Spinal cord (tissue), 10 donors: ENCODE measurements around the gene PCDHGB4. TPM values are rescaled to one million over a fixed set of nuclear protein-coding genes. Genes with fewer than 3 reads are reported as not detected.
"Not testable (repeated sequence)": the region's sequence is repeated elsewhere in the genome, so short reads cannot be mapped to it uniquely, and the experiment has no call there.

Experiments used
- DNase-seq, 6 donors: peaks; one replicate each; pipeline versions ENCODE4 v3.0.0 to v3.0.0-alpha.2; 2013 to 2015; ENCODE audit warnings: low spot score in 6 of 6, low read depth in 4 of 6
- H3K27ac ChIP-seq: one replicate; pipeline ENCODE4 v1.5.1; 2013; ENCODE audit warnings: low read depth, low read length, control low read depth
- H3K27me3 ChIP-seq: one replicate; pipeline ENCODE4 v1.6.1; 2013; ENCODE audit warnings: low read length; ENCODE audit not compliant: control insufficient read depth, insufficient read depth
- H3K36me3 ChIP-seq: one replicate; pipeline ENCODE4 v1.6.1; 2013; ENCODE audit warnings: low read length; ENCODE audit not compliant: control insufficient read depth, insufficient read depth
- H3K4me1 ChIP-seq: one replicate; pipeline ENCODE4 v1.6.1; 2013; ENCODE audit warnings: low read length; ENCODE audit not compliant: control insufficient read depth, insufficient read depth
- H3K4me3 ChIP-seq: one replicate; pipeline ENCODE4 v1.5.1; 2013; ENCODE audit warnings: low read depth, low read length, control low read depth
- H3K9me3 ChIP-seq: one replicate; pipeline ENCODE4 v1.6.1; 2013; ENCODE audit warnings: low read length; ENCODE audit not compliant: control insufficient read depth, insufficient read depth
- WGBS: methylation state at CpG from one replicate; pipeline ENCODE4 v1.1.5; 2013; ENCODE audit warnings: missing lambda C conversion rate; ENCODE audit not compliant: insufficient coverage; 5-methylcytosine and 5-hydroxymethylcytosine counted together
- polyA plus RNA-seq, 2 donors: library from polyadenylated mRNA; unstranded; fragments of 120-200 nt; gene quantifications; one replicate each; pipeline ENCODE4 v1.2.1, GENCODE V29; 2013; ENCODE audit not compliant: insufficient read length in 2 of 2
- total RNA-seq, 2 donors: library from RNA; depleted of rRNA in 1 of 2; stranded (reverse); fragments of 120-200 nt in 1 of 2; fragments of >200 nt in 1 of 2; gene quantifications; one replicate each; pipeline versions ENCODE4 v1.2.3 to v1.2.4, GENCODE V29; 2013 to 2014
- donor health status: healthy.

Gene PCDHGB4
- total and polyA plus RNA-seq, 4 donors, result 10.3 to 16.0 (median 13.7) TPM

DNA sequence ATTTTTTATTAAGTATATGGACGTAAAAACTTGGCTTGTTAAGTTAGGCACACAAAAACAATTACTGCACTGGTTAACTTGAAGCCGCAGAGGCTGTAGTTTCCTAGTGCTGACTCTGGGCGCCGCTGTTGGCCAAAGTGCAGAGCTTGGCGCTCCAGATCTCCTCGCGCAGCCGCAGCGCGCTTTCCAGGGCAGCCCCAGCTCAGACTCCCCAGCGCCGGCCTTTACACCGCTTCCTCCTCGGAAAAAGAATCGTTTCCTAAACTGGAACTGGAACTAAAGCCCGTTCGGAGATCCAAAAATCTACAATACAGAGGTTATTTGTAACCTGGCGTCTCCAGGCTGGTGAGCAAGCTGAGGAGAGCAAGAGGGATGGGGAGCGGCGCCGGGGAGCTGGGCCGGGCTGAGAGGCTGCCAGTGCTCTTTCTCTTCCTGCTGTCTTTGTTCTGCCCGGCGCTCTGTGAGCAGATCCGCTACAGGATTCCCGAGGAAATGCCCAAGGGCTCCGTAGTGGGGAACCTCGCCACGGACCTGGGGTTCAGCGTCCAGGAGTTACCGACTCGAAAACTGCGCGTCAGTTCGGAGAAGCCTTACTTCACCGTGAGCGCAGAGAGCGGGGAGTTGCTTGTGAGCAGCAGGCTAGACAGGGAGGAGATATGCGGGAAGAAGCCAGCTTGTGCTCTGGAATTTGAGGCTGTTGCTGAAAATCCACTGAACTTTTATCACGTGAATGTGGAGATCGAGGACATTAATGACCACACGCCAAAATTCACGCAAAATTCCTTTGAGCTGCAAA lies 10.5 kb downstream of the PCDHGB4 start, which contains the start of gene PCDHGB5:
TSS of gene PCDHGB5 (plus strand) at position 192 of the 796 bp plus-strand sequence. CDS start at position 373, 181 bp downstream.
- DNase-seq, result peak in 2 of 6 donors; percentile 13 to 23
- not testable (repeated sequence) for H3K27me3 ChIP-seq, H3K27ac ChIP-seq
- Histone ChIP-seq H3K4me1 (peaks cover 13% of the 10 kb centered on the region), H3K36me3 (peaks cover 14% of the 10 kb centered on the region), H3K4me3 (peak within 1 kb of the TSS; percentile 9), H3K9me3 (peaks cover 64% of the 10 kb centered on the region)
- WGBS, result 5% methylated on average over 17 of the region's 43 CpGs

DNA sequence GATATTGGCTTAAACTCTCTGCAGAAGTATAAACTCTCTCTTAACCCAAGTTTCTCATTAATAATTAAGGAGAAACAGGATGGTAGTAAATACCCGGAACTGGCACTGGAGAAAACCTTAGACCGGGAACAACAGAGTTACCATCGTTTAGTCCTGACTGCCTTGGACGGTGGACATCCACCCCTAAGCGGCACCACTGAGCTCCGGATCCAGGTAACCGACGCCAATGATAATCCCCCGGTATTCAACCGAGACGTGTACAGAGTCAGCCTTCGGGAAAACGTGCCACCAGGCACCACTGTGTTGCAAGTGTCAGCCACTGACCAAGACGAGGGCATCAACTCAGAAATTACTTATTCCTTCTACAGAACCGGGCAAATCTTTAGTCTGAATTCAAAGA lies 11.1 kb downstream of the PCDHGB4 start:
- H3K36me3 ChIP-seq, result peaks cover 14% of the 10 kb centered on the region
- no peak overlapping the region for H3K4me3 ChIP-seq
- H3K4me1 ChIP-seq, result peaks cover 13% of the 10 kb centered on the region
- 21% methylated on average over 13 of the region's 15 CpGs for WGBS
- no peaks in the 10 kb centered on the region for H3K27me3 ChIP-seq
- DNase-seq, result no peak
- H3K27ac ChIP-seq, result no peak overlapping the region
- H3K9me3 ChIP-seq, result peaks cover 60% of the 10 kb centered on the region

DNA sequence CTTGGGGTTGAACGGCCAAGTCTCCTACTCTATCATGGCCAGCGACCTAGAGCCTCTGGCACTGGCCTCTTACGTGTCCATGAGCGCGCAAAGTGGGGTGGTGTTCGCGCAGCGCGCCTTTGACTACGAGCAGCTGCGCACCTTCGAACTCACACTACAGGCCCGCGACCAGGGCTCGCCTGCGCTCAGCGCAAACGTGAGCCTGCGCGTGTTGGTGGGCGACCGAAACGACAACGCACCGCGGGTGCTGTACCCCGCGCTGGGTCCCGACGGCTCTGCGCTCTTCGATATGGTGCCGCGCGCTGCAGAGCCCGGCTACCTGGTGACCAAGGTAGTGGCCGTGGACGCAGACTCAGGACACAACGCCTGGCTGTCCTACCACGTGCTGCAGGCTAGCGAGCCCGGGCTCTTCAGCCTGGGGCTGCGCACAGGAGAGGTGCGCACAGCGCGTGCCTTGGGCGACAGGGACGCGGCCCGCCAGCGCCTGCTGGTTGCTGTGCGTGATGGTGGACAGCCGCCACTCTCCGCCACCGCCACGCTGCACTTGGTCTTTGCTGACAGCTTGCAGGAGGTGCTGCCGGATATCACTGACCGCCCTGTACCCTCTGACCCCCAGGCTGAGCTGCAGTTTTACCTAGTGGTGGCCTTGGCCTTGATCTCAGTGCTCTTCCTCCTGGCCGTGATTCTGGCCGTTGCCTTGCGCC lies 12.2 kb downstream of the PCDHGB4 start:
- no peaks in the 10 kb centered on the region for H3K27me3 ChIP-seq
- no peak overlapping the region for H3K4me3 ChIP-seq
- H3K27ac ChIP-seq, result no peak overlapping the region
- WGBS, result 18% methylated on average over 61 of the region's 61 CpGs
- H3K9me3 ChIP-seq, result peaks cover 60% of the 10 kb centered on the region
- peaks cover 12% of the 10 kb centered on the region for H3K36me3 ChIP-seq
- DNase-seq, result no peak
- H3K4me1 ChIP-seq, result peaks cover 12% of the 10 kb centered on the region

DNA sequence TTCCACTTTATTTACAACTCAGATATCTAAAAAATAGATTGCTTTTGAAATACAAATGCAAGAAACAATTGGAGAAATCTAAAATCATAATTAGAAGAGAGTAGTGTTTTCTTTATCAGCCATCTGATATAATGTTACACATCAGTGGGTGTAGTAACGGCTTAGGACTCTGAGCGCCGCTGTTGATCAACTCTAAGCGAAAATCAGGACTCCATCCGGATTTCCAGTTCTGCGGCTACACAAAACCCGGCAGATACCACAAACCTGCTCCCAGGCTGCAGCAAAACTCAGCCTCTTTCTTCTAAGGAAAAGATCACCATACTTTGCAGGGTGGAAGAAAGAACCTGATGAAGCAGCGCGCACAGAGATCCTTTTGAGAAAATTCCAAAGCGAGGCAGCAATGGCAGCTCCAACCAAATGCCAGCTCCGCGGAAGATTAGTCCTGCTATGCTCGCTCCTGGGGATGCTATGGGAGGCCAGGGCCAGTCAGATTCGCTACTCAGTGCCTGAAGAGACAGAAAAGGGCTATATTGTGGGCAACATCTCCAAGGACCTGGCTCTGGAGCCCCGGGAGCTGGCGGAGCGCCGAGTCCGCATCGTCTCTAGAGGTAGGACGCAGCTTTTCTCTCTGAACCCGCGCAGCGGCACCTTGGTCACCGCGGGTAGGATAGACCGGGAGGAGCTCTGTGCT lies 15.2 kb downstream of the PCDHGB4 start, which contains the start of gene PCDHGA9:
TSS of gene PCDHGA9 (plus strand) at position 226 of the 691 bp plus-strand sequence. CDS start at position 401, 175 bp downstream.
- DNase-seq, result peak in 2 of 6 donors; percentile 44 to 62
- H3K27ac ChIP-seq, result no peak within 1 kb of the TSS
- no peaks in the 10 kb centered on the region for H3K27me3 ChIP-seq
- peaks cover 15% of the 10 kb centered on the region for H3K4me1 ChIP-seq
- whole genome bisulfite sequencing, result 9% methylated on average over 23 of the region's 27 CpGs
- H3K4me3 ChIP-seq, result peak within 1 kb of the TSS; percentile 17
- H3K9me3 ChIP-seq, result peaks cover 54% of the 10 kb centered on the region
- H3K36me3 ChIP-seq, result peaks cover 16% of the 10 kb centered on the region

DNA sequence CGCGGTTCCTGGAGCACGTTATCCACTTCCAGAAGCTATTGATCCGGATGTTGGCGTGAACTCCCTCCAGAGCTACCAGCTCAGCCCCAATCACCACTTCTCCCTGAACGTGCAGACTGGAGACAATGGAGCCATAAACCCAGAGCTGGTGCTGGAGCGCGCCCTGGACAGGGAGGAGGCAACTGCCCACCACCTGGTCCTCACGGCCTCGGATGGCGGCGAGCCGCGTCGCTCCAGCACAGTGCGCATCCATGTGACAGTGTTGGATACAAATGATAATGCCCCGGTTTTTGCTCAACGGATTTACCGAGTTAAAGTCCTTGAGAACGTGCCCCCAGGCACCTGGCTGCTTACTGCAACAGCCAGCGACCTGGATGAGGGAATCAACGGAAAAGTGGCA lies 15.9 kb downstream of the PCDHGB4 start:
- Histone ChIP-seq H3K4me3 (no peak overlapping the region), H3K27ac (no peak overlapping the region), H3K4me1 (peaks cover 18% of the 10 kb centered on the region), H3K27me3 (no peaks in the 10 kb centered on the region), H3K36me3 (peaks cover 21% of the 10 kb centered on the region), H3K9me3 (peaks cover 55% of the 10 kb centered on the region)
- DNase-seq, result no peak
- WGBS, result 20% methylated on average over 19 of the region's 22 CpGs

DNA sequence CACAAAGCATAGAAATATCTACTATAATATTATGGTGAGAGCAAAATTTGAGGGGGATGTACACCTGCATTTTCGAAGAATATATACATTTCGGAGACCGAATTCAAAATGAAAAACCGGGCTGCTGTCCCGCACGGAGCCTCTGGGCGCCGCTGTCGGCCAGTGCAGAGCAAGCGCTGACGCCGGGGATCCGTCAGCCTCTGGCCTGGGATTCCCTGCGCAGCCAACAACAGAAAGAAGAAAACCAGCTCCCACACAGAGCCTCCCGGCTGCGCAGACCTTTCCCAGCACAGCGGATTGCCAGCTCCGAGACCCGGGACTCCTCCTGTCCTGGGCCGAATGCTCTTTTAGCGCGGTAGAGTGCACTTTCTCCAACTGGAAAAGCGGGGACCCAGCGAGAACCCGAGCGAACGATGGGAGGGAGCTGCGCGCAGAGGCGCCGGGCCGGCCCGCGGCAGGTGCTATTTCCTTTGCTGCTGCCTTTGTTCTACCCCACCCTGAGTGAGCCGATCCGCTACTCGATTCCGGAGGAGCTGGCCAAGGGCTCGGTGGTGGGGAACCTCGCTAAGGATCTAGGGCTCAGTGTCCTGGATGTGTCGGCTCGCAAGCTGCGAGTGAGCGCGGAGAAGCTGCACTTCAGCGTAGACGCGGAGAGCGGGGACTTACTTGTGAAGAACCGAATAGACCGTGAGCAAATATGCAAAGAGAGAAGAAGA lies 20.4 kb downstream of the PCDHGB4 start, which contains the start of gene PCDHGB6:
TSS of gene PCDHGB6 (plus strand) at position 232 of the 716 bp plus-strand sequence. CDS start at position 414, 182 bp downstream.
- H3K4me3 ChIP-seq, result peak within 1 kb of the TSS; percentile 27
- not testable (repeated sequence) for H3K27me3 ChIP-seq, H3K27ac ChIP-seq
- peak in 2 of 6 donors; percentile 55 to 76 for DNase-seq
- peaks cover 53% of the 10 kb centered on the region for H3K9me3 ChIP-seq
- WGBS, result 4% methylated on average over 46 of the region's 51 CpGs
- peaks cover 18% of the 10 kb centered on the region for H3K4me1 ChIP-seq
- peaks cover 23% of the 10 kb centered on the region for H3K36me3 ChIP-seq

DNA sequence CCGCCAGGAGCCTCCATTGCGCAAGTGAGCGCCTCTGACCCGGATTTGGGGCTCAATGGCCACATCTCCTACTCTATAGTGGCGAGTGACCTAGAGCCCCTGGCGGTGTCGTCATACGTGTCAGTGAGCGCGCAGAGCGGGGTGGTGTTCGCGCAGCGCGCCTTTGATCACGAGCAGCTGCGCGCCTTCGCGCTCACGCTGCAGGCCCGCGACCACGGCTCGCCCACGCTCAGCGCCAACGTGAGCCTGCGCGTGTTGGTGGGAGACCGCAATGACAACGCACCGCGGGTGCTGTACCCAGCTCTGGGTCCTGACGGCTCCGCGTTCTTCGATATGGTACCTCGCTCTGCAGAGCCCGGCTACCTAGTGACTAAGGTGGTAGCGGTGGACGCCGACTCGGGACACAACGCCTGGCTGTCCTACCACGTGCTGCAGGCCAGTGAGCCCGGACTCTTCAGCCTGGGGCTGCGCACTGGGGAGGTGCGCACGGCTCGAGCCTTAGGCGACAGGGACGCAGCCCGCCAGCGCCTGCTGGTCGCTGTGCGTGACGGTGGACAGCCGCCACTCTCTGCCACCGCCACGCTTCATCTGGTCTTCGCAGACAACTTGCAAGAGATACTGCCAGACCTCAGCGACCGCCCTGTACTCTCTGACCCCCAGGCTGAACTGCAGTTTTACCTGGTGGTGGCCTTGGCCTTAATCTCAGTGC lies 22.3 kb downstream of the PCDHGB4 start:
- 16% methylated on average over 64 of the region's 64 CpGs for WGBS
- H3K36me3 ChIP-seq, result peaks cover 24% of the 10 kb centered on the region
- no peak overlapping the region for H3K27ac ChIP-seq
- no peak for DNase-seq
- H3K9me3 ChIP-seq, result peaks cover 56% of the 10 kb centered on the region
- peaks cover 21% of the 10 kb centered on the region for H3K4me1 ChIP-seq
- H3K4me3 ChIP-seq, result no peak overlapping the region
- peaks cover 2% of the 10 kb centered on the region for H3K27me3 ChIP-seq

DNA sequence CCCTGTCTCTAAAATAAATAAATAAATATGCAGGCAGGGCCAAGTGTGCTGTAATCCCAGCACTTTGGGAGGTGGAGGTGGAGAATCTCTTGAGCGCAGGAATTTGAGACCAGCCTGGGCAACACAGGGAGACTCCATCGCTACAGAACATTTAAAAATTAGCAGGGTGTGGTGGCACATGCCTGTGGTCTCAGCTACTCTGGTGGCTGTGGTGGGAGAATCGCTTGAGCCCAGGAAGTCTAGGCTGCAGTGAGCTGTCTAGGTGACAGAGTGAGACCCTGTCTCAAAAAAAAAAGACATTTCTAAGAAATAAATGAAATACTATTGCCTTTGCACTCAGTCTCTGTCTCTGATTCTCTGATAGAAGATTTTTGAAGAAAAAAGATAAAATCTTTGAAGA lies 24.1 kb downstream of the PCDHGB4 start:
- Histone ChIP-seq H3K27ac (no peak overlapping the region), H3K27me3 (peaks cover 2% of the 10 kb centered on the region), H3K4me1 (peaks cover 18% of the 10 kb centered on the region), H3K36me3 (peaks cover 21% of the 10 kb centered on the region), H3K4me3 (no peak overlapping the region), H3K9me3 (peaks cover 60% of the 10 kb centered on the region)
- WGBS, result 54% methylated on average over 2 of the region's 3 CpGs
- no peak for DNase-seq
